Mucosa of stomach (tissue), 1 donor: ENCODE results near the gene CIT.
"Not testable (repeated sequence)": the region's sequence is repeated elsewhere in the genome, so short reads cannot be mapped to it uniquely, and the experiment has no call there.

ENCODE experiments used
- H3K27me3 ChIP-seq: one replicate; pipeline ENCODE4 v1.7.0; 2013; ENCODE audit warnings: mild to moderate bottlenecking, low read length; ENCODE audit not compliant: control insufficient read depth, insufficient read depth
- H3K36me3 ChIP-seq: one replicate; pipeline ENCODE4 v1.7.0; 2013; ENCODE audit warnings: low read length; ENCODE audit not compliant: control insufficient read depth, insufficient read depth
- H3K4me1 ChIP-seq: one replicate; pipeline ENCODE4 v1.7.0; 2013; ENCODE audit warnings: mild to moderate bottlenecking, low read length; ENCODE audit not compliant: control insufficient read depth, insufficient read depth
- H3K4me3 ChIP-seq: one replicate; pipeline ENCODE4 v1.7.0; 2013; ENCODE audit warnings: low read length
- H3K9ac ChIP-seq: one replicate; pipeline ENCODE4 v1.7.0; 2013; ENCODE audit warnings: mild to moderate bottlenecking, low read length, moderate library complexity
- H3K9me3 ChIP-seq: one replicate; pipeline ENCODE4 v1.7.0; 2013; ENCODE audit warnings: mild to moderate bottlenecking, low read length, moderate library complexity; ENCODE audit not compliant: control insufficient read depth
- donor health status: Pancreatic carcinoma.

Gene CIT

DNA sequence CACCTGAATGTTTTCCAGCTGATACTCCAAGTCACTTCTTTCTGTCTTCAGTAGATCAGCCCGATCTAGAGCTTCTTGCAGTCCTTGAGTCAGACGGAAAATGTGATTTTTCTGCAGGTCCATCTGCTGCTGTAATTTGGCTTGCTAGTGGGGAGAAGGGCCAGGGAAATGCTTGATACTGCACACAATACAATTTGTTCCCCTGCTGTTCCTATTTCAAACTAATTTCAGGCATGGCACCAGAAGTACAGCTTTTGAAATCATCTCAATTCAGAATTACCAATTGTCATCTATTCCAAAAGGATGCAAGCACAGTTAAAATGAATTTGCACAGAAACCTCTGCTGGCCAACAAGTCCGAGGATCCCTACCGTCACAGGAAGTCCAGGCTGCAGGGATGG is 155.8 kb downstream of the CIT start:
- no peaks in the 10 kb centered on the region for H3K9me3 ChIP-seq
- H3K4me1 ChIP-seq = peaks cover 7% of the 10 kb centered on the region
- H3K4me3 ChIP-seq = no peak overlapping the region
- no peak overlapping the region for H3K9ac ChIP-seq
- no peaks in the 10 kb centered on the region for H3K27me3 ChIP-seq
- no peaks in the 10 kb centered on the region for H3K36me3 ChIP-seq

- no peaks in the 10 kb centered on the region for H3K27me3 ChIP-seq
- H3K9ac ChIP-seq = no peak overlapping the region
- no peaks in the 10 kb centered on the region for H3K36me3 ChIP-seq
- no peaks in the 10 kb centered on the region for H3K9me3 ChIP-seq
- peaks cover 14% of the 10 kb centered on the region for H3K4me1 ChIP-seq
- no peak overlapping the region for H3K4me3 ChIP-seq
These were observed 156.8 kb downstream of the CIT start for GRCh38 chr12:119720349-119720748.

DNA sequence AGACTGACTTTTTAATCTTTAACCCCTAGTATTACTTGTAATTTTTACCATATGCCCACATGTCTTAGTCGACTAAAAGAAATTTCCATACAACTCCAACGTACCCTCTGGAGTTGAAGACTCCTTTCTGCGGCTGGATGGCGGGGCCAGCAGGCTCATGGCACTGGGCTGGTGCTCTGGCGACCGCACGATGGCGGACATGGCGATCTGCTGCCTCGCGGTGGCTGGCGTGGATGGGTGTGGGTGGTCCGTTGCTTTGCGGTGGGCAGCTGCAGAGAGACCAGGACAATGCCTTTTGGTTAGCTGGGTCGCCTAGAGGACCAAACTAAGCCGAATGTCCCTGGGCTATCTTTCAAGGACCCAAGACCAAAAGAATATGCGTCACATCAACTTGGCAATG is 159.0 kb downstream of the CIT start:
- Histone ChIP-seq H3K4me1 (peaks cover 14% of the 10 kb centered on the region), H3K27me3 (no peaks in the 10 kb centered on the region), H3K9ac (no peak overlapping the region), H3K9me3 (no peaks in the 10 kb centered on the region), H3K36me3 (no peaks in the 10 kb centered on the region), H3K4me3 (no peak overlapping the region)

- Histone ChIP-seq H3K36me3 (no peaks in the 10 kb centered on the region), H3K9me3 (no peaks in the 10 kb centered on the region), H3K4me1 (peaks cover 27% of the 10 kb centered on the region), H3K9ac (no peak overlapping the region), H3K4me3 (no peak overlapping the region), H3K27me3 (no peaks in the 10 kb centered on the region)
These were observed 161.9 kb downstream of the CIT start for GRCh38 chr12:119715268-119715620.

DNA sequence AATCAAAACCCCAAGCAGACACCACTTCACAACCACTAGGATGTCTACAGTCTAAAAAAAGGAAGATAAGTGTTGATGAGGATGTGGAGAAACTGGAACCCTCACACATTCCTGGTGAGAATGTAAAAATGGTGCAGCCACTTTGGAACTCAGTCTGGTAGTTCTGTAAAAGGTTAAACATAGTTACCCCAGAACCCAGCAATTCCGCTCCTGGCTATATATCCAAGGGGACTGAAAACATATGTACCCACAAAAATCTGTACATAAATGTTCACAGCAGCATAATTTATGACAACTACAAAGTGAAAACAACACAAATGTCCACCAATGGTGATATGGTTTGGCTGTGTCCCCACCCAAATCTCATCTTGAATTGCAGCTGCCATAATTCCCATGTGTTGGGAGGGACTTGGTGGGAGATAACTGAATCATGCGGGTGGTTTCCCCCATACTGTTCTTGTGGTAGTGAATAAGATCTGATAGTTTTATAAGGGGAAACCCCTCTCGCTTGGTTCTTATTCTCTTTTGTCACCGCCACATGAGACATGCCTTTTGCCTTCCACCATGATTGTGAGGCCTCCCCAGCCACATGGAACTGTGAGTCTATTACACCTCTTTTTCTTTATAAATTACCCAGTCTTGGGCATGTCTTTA is 162.4 kb downstream of the CIT start:
- H3K36me3 ChIP-seq = no peaks in the 10 kb centered on the region
- no peak overlapping the region for H3K4me3 ChIP-seq
- no peak overlapping the region for H3K9ac ChIP-seq
- peaks cover 32% of the 10 kb centered on the region for H3K4me1 ChIP-seq
- H3K27me3 ChIP-seq = no peaks in the 10 kb centered on the region
- no peaks in the 10 kb centered on the region for H3K9me3 ChIP-seq

DNA sequence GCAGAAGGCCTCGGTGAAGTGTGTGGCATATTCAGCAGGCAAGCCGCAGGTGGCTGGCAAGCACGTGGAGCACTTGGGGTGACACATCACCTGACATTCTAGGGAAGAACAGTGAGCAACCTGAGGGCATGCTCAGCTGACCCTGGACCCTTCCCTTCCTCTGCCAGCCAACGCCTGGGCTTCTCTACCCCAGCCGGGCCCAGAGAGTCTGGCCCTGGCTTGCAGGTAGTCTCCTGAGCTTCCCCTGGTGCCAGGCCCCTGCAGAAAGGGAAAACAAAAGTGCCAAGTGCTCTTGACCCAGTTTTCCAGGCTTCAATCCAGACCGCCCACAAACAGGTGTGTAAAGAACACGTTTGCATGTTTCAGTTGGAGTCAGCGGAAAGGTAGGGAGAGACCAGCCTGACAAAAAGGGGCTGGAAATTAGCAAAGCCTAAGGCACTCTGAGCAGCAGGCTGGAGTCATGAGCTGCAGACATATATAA is 163.5 kb downstream of the CIT start:
- Histone ChIP-seq H3K9ac (no peak overlapping the region), H3K4me1 (peaks cover 33% of the 10 kb centered on the region), H3K36me3 (no peaks in the 10 kb centered on the region), H3K27me3 (no peaks in the 10 kb centered on the region), H3K4me3 (no peak overlapping the region), H3K9me3 (no peaks in the 10 kb centered on the region)

GRCh38 chr12:119712721-119713120 is 164.4 kb downstream of the CIT start:
- Histone ChIP-seq H3K9me3 (no peaks in the 10 kb centered on the region), H3K9ac (no peak overlapping the region), H3K4me3 (no peak overlapping the region), H3K36me3 (no peaks in the 10 kb centered on the region), H3K27me3 (no peaks in the 10 kb centered on the region), H3K4me1 (peaks cover 33% of the 10 kb centered on the region)

- H3K9me3 ChIP-seq = no peaks in the 10 kb centered on the region
- peaks cover 29% of the 10 kb centered on the region for H3K4me1 ChIP-seq
- no peak overlapping the region for H3K9ac ChIP-seq
- no peak overlapping the region for H3K4me3 ChIP-seq
- H3K27me3 ChIP-seq = no peaks in the 10 kb centered on the region
- no peaks in the 10 kb centered on the region for H3K36me3 ChIP-seq
These were observed 165.4 kb downstream of the CIT start for GRCh38 chr12:119711693-119712092.

DNA sequence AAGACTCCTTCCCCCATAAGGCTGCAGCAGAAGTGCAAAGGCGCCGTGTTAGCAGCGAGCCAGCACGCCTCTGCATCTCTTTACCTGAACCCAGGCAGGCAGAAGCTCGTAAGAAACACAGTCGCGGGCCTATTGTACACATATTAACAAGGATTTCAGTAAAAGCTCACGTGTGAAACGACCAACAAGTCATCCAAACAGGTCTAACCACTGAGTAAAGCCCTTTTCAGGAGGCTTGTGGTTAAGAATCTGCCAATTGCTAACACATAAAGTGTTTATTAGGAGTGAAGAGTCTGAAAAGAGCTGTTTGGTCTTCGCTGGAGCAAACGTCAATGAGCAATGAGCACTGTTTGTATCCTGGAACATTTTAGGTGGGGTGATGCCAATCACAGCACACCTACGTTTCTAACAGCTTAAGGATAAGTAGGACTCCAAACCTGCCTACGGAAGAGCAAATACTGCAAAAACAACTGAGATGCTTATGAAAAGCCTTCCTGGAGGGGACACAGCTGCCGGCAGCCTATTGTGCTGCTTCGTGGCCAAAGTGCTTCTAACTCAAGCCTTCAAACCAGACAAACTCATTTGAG is 166.1 kb downstream of the CIT start:
- no peak overlapping the region for H3K4me3 ChIP-seq
- peaks cover 23% of the 10 kb centered on the region for H3K4me1 ChIP-seq
- H3K9me3 ChIP-seq = no peaks in the 10 kb centered on the region
- H3K36me3 ChIP-seq = no peaks in the 10 kb centered on the region
- H3K9ac ChIP-seq = peak overlapping the region; percentile 16
- H3K27me3 ChIP-seq = no peaks in the 10 kb centered on the region

DNA sequence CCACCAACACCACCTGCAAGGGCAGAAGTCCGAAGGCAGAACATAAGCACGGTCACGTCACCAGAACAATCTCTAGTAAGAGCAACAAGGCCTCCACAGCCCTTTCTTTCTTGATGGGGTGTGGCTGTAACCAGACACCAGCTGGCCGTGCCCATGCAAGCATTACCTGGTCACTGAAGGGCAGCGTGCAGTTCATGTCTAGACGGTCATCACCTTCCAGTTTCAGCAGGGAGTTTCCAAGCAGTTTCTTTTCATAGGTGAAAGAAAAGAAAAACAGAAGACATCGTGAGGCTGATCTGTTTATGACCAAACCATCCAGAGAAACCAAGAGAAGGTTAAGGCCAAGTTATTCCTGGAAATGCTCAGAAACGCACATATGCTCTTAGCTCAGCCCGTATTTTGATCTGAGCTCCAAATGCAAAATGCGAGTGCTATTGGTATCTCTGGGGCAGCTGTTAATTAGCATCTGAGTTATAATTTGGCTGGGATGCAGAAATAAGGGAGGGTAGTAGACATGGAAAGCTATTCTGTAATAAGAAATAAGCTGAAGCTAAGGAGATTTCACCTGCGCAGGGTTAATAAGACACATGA is 166.7 kb downstream of the CIT start:
- Histone ChIP-seq H3K4me1 (peaks cover 19% of the 10 kb centered on the region), H3K9ac (peak overlapping the region; percentile 16), H3K36me3 (no peaks in the 10 kb centered on the region), H3K27me3 (no peaks in the 10 kb centered on the region), H3K9me3 (no peaks in the 10 kb centered on the region), H3K4me3 (no peak overlapping the region)

GRCh38 chr12:119706427-119706826 is 170.7 kb downstream of the CIT start:
- H3K4me1 ChIP-seq = peaks cover 18% of the 10 kb centered on the region
- H3K27me3 ChIP-seq, H3K9ac ChIP-seq, H3K36me3 ChIP-seq, H3K4me3 ChIP-seq, H3K9me3 ChIP-seq: not testable (repeated sequence)

DNA sequence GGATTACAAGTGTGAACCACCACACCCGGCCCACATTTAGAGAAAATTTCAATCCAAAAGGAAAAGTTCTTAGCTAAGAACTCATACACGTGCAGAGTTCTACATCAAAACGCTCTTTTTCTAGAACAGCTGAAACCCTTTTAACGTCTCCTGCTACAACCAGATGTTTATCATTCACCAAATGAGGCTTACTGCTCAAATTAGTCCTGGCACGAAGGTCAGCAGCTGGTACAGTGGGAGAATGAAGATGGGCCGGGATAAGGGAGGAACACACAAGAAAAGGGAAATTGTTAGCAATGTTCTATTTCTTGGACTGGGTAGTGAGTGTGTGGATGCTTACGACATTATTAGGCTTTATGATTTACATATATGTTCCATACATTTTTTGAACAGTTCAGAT is 171.9 kb downstream of the CIT start:
- no peak overlapping the region for H3K4me3 ChIP-seq
- no peak overlapping the region for H3K9ac ChIP-seq
- H3K27me3 ChIP-seq = no peaks in the 10 kb centered on the region
- H3K36me3 ChIP-seq = no peaks in the 10 kb centered on the region
- no peaks in the 10 kb centered on the region for H3K9me3 ChIP-seq
- peaks cover 5% of the 10 kb centered on the region for H3K4me1 ChIP-seq
